Smooth muscle cell (in vitro differentiated cells): ENCODE data around the gene PNPO. TPM values are rescaled to one million over a fixed set of nuclear protein-coding genes. Genes with fewer than 3 reads are reported as not detected.

Source experiments
- DNase-seq: peaks from one replicate; lab custom pipeline; 2025; ENCODE audit not compliant: unreplicated experiment; lab: John Stamatoyannopoulos, UW
- H2AFZ ChIP-seq: fragments of 200-600 bp; sonication (generic); 2 replicates; pipeline ENCODE4 v1.6.0; 2016; ENCODE audit warnings: antibody characterized with exemption, low read depth, mild to moderate bottlenecking
- H3F3A ChIP-seq: fragments of 200-600 bp; sonication (generic); 2 replicates; pipeline ENCODE4 v1.6.0; 2017; ENCODE audit warnings: antibody characterized with exemption, low read depth
- H3K27ac ChIP-seq: fragments of 200-600 bp; sonication (generic); 2 replicates; pipeline ENCODE4 v1.5.1; 2016; ENCODE audit warnings: low read depth, mild to moderate bottlenecking
- H3K27me3 ChIP-seq: fragments of 200-600 bp; sonication (generic); 2 replicates; pipeline ENCODE4 v1.6.1; 2016; ENCODE audit warnings: low read depth, mild to moderate bottlenecking
- H3K36me3 ChIP-seq: fragments of 200-600 bp; sonication (generic); 2 replicates; pipeline ENCODE4 v1.5.1; 2016; ENCODE audit warnings: low read depth
- H3K4me1 ChIP-seq: fragments of 200-600 bp; sonication (generic); 2 replicates; pipeline ENCODE4 v1.5.1; 2016; ENCODE audit warnings: low read depth
- H3K4me2 ChIP-seq: fragments of 200-600 bp; sonication (generic); 2 replicates; pipeline ENCODE4 v1.6.0; 2016; ENCODE audit warnings: mild to moderate bottlenecking
- H3K4me3 ChIP-seq: fragments of 200-600 bp; sonication (generic); 2 replicates; pipeline ENCODE4 v1.5.1; 2016; ENCODE audit warnings: mild to moderate bottlenecking
- H3K79me2 ChIP-seq: fragments of 200-600 bp; sonication (generic); 2 replicates; pipeline ENCODE4 v1.6.0; 2016; ENCODE audit warnings: low read depth, mild to moderate bottlenecking
- H3K9ac ChIP-seq: fragments of 200-600 bp; sonication (generic); 2 replicates; pipeline ENCODE4 v1.6.0; 2016; ENCODE audit warnings: low read depth
- H3K9me3 ChIP-seq: fragments of 200-600 bp; sonication (generic); replicated peaks from 2 replicates; pipeline ENCODE4 v1.5.1; 2016; ENCODE audit warnings: low read depth
- H4K20me1 ChIP-seq: fragments of 200-600 bp; sonication (generic); 2 replicates; pipeline ENCODE4 v1.6.0; 2016; ENCODE audit warnings: low read depth
- CTCF ChIP-seq: fragments of 200-600 bp; sonication (generic); IDR thresholded peaks from 2 replicates; pipeline ENCODE4 v1.5.1; 2017; ENCODE audit warnings: borderline replicate concordance, mild to moderate bottlenecking, antibody characterized with exemption; ENCODE audit not compliant: insufficient read depth, poor library complexity, severe bottlenecking
- WGBS: methylation state at CpG from one replicate; pipeline ENCODE4 v1.1.7; 2016; ENCODE audit warnings: low lambda C conversion rate; 5-methylcytosine and 5-hydroxymethylcytosine counted together
- polyA plus RNA-seq: library from polyadenylated mRNA; unstranded; fragments of >200 nt; fragmentation: Nextera tagmentation; extraction: Ambion mirVana; gene quantifications from 2 replicates; pipeline ENCODE4 v1.2.1, GENCODE V29; 2016
- total RNA-seq: library from RNA; depleted of rRNA; stranded (reverse); fragments of >200 nt; gene quantifications from 2 replicates; pipeline ENCODE4 v1.2.3, GENCODE V29; 2014

Gene PNPO
- total and polyA plus RNA-seq, 2 experiments from 2014 or later, result 5.2 to 9.3 TPM

GRCh38 chr17:47981462-47981861, 40.1 kb downstream of the PNPO start:
- Histone ChIP-seq H3K4me2 (no peak overlapping the region), H3K4me3 (no peak overlapping the region), H3K9me3 (no peaks in the 10 kb centered on the region), H4K20me1 (no peaks in the 10 kb centered on the region), H3K36me3 (no peaks in the 10 kb centered on the region), H2AFZ (no peak overlapping the region), H3K4me1 (peaks cover 8% of the 10 kb centered on the region), H3K27me3 (no peaks in the 10 kb centered on the region), H3K27ac (no peak overlapping the region), H3F3A (no peaks in the 10 kb centered on the region), H3K9ac (no peak overlapping the region), H3K79me2 (no peaks in the 10 kb centered on the region)
- 97% methylated on average over 9 of the region's 9 CpGs for WGBS
- TF ChIP-seq CTCF, result no peak
- DNase-seq, result no peak

DNA sequence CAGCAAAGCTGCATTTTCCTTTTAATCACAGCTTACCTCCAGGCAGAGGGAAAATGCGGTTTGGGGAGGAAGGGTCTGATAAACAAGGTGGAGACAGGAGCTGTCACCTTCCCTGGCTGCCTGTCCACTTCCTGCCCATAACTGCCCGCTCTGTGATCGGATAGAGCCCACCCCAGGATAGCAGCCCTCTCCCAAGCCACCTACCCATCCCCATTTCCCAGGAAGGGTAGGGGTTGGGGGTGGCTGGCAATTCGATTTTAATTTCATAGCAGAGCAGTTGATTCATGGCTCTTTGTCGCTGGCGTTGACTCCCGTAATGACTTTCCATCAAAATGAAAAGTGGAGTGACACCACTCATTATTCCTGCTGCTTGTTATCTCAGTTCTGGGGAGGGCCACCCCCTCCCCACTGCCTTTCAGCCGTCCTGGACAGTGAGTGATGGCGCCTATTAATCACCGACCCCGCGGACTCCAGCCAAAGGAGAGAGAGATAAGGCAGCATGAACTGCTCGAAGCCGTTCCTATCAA, 40.8 kb downstream of the PNPO start:
- H3K79me2 ChIP-seq, result no peaks in the 10 kb centered on the region
- no peak overlapping the region for H3K27ac ChIP-seq
- no peaks in the 10 kb centered on the region for H3F3A ChIP-seq
- TF ChIP-seq CTCF, result no peak
- no peak overlapping the region for H3K4me2 ChIP-seq
- no peak for DNase-seq
- H2AFZ ChIP-seq, result no peak overlapping the region
- no peak overlapping the region for H3K9ac ChIP-seq
- H3K27me3 ChIP-seq, result no peaks in the 10 kb centered on the region
- no peaks in the 10 kb centered on the region for H4K20me1 ChIP-seq
- no peak overlapping the region for H3K4me3 ChIP-seq
- no peaks in the 10 kb centered on the region for H3K9me3 ChIP-seq
- WGBS, result 56% methylated on average over 14 of the region's 14 CpGs
- no peaks in the 10 kb centered on the region for H3K36me3 ChIP-seq
- H3K4me1 ChIP-seq, result peaks cover 14% of the 10 kb centered on the region

DNA sequence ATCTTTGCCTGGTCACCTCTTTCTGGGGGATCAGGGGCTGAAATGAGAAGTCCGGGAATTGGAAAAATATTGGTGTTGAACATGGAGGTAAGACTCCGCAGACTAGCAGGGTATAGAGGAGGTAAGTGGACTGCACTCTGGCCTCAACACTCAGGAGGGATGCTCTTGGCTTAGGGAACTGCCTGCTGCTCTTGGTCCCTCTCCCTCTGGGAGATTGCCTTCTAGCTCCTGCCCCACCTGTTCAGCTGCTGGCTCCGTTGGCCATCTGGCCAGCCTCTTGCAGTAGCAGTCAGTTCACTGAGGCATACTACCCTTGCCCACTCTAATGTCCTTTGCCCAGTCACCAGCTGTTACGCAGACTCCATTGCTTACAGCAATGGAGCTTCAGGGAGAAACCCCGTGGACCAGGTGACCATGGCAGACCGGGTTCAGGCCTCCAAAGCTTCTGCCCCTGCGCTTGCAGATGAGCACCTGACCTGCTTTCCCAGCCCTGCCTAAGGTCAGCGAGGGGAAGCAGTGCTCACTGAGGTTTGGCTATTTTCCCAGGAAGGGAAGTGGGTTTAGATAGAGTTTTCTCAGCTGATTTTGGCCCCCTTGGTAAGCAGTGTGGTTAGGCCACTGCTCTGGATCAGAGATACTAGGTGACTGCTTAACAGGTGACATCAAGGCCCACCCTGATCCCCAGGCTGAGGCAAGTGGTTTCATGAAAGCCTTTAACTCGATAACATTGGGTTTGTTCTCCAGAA, 41.4 kb downstream of the PNPO start:
- H4K20me1 ChIP-seq, result no peaks in the 10 kb centered on the region
- no peaks in the 10 kb centered on the region for H3K79me2 ChIP-seq
- no peak for DNase-seq
- no peaks in the 10 kb centered on the region for H3K27me3 ChIP-seq
- no peak overlapping the region for H2AFZ ChIP-seq
- no peak overlapping the region for H3K4me2 ChIP-seq
- H3K36me3 ChIP-seq, result no peaks in the 10 kb centered on the region
- 96% methylated on average over 9 of the region's 9 CpGs for WGBS
- peaks cover 21% of the 10 kb centered on the region for H3K4me1 ChIP-seq
- no peak overlapping the region for H3K4me3 ChIP-seq
- no peak for TF ChIP-seq CTCF
- no peak overlapping the region for H3K27ac ChIP-seq
- peaks cover 4% of the 10 kb centered on the region for H3F3A ChIP-seq
- H3K9me3 ChIP-seq, result no peaks in the 10 kb centered on the region
- no peak overlapping the region for H3K9ac ChIP-seq
